NCI-H146 (cell line): ENCODE results near the gene LRRC55.

Experiments used
- DNase-seq: peaks from one replicate; lab custom pipeline; 2025; lab: John Stamatoyannopoulos, UW

LRRC55 gene

DNA sequence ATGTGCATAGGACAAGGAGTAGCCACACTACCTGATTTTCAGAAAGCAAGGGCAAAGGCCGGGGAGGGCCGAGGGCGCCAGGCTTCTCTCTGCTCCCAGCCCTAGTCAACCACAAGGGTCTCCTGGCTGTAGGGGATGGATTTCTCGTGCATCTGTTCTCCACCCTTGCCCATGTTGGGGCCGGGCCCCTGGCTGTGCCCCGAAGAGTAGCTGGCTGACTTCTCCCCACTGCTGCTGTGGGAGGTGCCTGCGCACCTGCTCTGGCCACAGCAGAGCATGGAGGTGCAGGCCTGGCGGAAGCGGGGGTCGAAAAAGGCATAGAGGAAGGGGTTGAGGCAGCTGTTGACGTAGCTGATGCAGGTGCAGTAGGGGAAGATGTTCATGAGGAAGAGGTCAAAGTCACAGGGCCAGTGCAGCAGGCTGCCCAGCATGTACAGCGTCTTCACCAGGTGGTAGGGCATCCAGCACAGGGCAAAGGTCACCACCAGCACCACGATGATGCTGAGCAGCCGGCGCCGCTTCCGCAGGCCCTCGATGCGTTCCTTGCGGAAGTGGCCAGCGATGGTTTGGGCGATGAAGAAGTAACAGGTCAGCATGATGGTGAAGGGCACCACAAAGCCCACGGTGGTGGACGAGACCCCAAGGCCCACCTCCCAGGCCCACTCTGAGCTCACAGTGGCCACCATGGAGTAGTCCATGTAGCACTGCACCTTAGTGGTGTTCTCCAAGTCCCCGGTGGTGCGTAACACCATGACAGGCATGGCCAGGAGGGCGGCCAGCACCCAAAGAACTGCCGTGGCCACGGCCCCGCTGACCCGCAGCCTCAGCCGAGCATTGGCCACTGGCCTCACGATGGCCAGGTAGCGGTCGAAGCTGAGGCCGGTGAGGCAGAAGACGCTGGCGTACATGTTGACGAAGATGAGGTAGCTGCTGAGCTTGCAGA lies 54.3 kb downstream of the LRRC55 start:
- DNase-seq = no peak

DNA sequence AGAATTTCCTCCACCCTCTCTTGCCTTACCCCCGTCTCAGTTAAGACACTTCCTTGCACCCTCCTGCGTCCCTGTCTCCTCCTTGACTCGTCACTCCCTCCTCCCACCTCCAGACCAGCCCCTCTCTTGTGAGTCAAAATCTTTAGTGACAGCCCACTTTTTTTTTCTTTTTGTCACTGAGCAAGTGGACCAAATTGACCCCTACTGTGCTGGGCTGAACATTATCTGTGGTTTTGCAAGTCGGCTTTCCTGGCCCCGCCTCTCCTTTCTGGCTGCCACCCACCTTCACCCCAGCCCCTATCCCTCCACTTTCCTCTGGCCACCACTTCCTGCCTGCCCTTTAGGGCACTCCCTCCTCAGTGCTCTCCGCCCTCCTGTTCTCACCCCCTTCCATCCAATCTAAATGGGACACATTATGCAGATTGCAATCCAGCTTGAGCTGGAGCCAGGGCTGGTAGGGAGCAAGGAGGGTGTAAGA lies 55.5 kb downstream of the LRRC55 start, which contains the start of gene APLNR:
APLNR (minus strand) TSS at position 47 of the 478 bp plus-strand sequence. CDS start 246 bp downstream, outside the sequence.
- no peak for DNase-seq

DNA sequence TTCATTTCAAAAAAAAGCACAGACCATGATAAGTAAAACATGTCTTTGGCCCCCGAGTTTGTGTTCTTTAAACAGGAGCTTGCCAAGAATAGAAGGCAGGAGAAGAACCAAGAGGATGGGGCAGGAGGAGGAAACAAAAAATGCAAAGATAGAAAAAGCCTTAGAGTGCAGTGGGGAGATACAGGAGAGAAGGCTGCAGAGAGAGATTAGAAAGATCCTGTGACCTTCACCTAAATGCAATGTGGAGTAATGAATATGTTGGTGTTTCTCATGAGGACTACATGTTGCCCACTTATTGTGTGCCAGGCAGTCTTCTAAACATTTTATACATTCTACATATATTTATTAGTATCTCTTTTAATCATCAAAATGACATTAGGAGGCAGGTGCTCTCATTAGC lies 57.6 kb downstream of the LRRC55 start:
- DNase-seq = no peak

DNA sequence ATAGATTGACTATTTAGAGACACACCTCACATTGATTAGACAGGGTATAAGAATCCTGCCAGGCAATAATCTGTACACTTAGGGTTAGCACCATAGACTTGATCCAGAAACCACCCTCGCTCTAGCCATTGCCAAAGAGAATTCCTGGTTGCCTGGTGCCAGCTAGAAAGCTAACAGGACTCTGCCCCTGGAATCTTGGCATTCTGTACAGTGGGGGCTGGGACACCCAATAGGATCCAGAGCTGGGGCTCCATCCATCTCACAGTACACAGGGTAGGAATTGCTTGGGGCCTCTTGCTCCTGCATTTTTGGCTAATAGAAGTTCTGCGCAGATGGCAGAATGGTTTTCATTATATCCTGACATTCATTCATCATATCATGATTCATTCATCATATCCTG lies 58.3 kb downstream of the LRRC55 start:
- no peak for DNase-seq

DNA sequence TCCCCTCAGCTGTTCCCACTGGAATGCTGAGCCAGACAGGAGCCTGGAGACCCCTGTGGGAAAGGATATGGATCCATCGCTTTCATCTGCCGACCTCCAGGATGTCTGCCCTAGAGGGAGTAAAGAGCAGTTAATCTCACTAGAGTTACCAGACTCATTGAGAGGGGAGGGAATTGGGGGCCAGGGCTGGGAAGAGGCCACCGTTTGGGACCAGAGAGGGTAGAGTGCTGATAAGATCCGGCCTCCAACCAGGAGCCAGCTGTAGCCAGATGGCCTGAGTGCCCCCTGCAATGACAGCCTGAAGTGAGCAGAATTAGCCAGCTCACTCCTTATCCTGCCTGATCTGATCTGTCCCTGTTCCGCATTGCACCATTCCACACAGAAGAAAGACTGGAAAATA lies 59.0 kb downstream of the LRRC55 start:
- no peak for DNase-seq
